C4-2B (cell line): ENCODE measurements around the gene DCAF10.

Experiments used
- H3K27ac ChIP-seq: fragments of 450-650 bp; 2 replicates; pipeline ENCODE4 v1.5.1; 2017
- CTCF ChIP-seq: fragments of 450-650 bp; conservative IDR thresholded peaks from 2 replicates; pipeline ENCODE4 v1.5.1; 2017; ENCODE audit warnings: mild to moderate bottlenecking
- ZFX ChIP-seq: fragments of 450-650 bp; IDR thresholded peaks from 2 replicates; pipeline ENCODE4 v1.6.1; 2017

The DCAF10 gene

DNA sequence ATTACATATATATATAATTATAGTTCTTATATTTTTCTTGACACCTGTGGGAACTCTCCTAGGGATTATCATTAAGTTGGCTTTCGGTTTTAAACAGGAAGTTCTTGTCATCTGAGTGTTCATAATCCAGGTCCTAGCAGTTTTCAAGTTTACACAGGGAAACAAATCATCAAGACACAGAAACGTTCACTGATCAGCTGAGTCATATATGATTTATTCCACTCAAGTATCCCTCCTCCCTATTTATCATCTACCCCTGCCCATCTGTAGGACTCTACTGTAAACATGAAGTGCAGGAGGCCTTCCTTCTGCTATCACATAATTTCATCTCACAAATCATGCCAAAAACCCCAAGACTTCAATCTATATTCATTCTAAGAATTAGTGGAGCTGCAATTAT lies 97.1 kb downstream of the DCAF10 start:
- no peak for TF ChIP-seq ZFX
- TF ChIP-seq CTCF = no peak
- no peak overlapping the region for H3K27ac ChIP-seq

- no peak overlapping the region for H3K27ac ChIP-seq
- TF ChIP-seq CTCF (no peak), ZFX (no peak)
Measured at GRCh38 chr9:37899041-37899440, 98.4 kb downstream of the DCAF10 start.

DNA sequence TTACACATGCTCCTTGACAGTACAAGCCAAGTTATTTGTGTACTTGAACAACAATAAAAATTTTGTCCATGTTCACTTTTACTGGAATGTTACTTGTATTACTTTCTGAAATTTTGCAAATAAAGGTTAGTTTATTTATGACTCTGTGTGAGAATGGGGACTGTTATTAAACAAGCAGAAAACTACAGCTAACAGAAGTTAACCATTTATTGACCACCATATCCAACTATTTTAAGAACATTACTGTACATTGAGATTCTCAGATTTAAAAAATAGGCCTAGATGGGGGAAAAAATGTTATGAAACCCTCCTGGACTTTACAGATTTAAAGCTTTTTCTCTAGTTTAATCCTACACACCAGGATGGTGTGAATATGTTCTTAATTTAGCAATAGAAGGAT lies 101.5 kb downstream of the DCAF10 start:
- H3K27ac ChIP-seq = no peak overlapping the region
- TF ChIP-seq ZFX (no peak), CTCF (no peak)

GRCh38 chr9:37902796-37903646 lies 102.4 kb downstream of the DCAF10 start:
- peak overlapping the region; percentile 87 for H3K27ac ChIP-seq
- no peak for TF ChIP-seq ZFX
- no peak for TF ChIP-seq CTCF

DNA sequence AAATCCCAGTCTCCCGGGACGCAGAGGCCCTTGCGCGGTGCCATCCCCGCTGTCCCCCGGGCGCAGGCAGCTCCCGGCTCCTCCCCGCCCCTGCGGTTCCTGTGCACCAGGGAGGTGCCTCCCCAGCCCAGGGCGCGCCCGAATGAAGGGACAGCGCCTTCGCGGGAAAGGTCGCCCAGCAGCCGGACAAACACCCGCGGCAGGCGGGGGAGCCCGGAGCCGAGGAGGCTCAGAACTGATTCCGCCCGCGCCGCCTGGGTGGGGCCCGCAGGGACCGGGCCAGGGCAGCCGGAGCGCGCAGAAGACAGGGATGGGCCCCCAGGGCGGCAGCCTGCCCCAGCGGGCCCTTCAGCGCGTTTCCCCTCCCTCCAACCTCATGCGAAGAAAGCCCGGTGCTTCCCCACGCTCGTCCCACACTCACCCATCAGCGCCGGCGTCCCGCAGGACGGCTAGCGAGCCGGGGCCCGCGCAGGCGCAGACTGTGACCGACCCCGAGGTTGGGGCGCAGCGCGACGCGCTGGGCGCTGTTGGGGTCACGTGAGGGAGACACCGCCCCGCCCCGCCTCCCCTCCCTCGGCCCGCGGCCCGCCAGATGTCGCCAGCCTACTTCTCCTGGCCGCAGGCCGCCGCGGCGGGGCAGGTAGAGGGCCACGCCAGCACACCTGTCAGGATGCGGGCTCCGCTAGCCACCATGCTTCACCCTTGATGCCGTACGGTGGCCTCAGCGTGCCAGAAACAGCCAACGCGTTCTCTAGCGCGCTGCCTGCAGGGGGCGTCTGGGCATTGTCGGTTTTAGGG lies 103.2 kb downstream of the DCAF10 start, which contains the start of gene SLC25A51:
Gene SLC25A51, minus strand, starts transcription at position 481 of the 798 bp plus-strand sequence. CDS start 15,577 bp downstream, outside the sequence.
- TF ChIP-seq ZFX (peak; percentile 59), CTCF (peak; percentile 95)
- peak within 1 kb of the TSS; percentile 87 for H3K27ac ChIP-seq

DNA sequence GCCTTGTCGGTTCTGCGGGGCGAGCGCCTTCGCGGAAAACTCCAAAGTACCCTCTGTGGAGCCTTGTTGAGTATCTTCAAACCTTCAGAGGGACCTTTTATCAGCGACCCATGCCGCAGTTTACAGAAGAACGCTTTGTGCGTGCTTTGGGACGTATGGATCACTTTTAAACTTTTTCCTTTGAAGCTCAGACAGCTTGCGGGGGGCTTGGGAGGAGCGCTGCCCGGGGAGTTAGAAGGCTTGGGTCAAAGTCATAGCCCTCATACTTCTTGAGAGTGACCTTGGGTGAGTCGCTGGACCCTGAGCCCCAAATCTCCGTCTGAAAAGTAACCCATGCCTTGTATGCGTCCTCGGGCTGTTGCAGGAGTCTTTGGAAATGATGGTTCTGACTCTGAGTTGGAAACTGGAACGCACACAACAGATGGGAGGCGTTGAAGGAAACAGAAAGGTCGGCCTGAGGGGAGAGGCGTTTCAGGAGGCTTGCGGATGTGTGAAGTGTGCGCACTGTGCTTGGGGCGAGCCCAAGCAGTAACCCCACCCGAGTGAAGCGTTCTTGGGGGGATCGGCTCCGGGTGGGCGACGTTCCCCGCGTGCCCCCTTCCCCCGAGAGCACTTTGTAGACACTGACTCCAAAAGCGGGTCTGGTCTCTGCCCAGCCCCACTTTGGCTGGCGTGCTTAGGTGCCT lies 104.0 kb downstream of the DCAF10 start:
- TF ChIP-seq ZFX (no peak), CTCF (no peak; the same call in none of the 2 replicates)
- H3K27ac ChIP-seq = peak overlapping the region; percentile 87

DNA sequence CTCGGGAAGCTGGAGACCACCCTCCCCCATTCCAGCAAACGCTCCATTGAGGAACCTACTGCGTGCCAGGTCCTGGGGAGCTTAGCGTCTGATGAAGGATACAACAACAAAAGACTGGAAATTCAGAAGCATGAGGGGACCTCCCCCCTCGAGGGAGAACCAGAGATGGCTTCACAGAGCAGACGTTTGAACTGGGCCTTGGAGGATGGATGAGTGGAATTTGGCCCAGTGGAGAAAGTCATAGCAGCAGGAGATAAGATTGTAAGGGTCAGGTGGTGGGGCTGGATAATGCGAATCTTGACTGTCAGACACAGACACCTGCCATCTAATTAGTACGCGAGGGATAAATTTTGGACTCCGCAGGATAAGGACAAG lies 104.5 kb downstream of the DCAF10 start:
- no peak for TF ChIP-seq ZFX
- no peak for TF ChIP-seq CTCF
- H3K27ac ChIP-seq = peak overlapping the region; percentile 87
